HCT116 (cell line): ENCODE measurements around the gene MYLK4. TPM values are rescaled to one million over a fixed set of nuclear protein-coding genes. Genes with fewer than 3 reads are reported as not detected.

Experiments
- ATAC-seq: fragments of 200-7000 bp; cut with Tn5 transposase; 2 replicates; pipeline ENCODE4 v1.9.1; 2020; ENCODE audit warnings: mild to moderate bottlenecking, moderate library complexity
- BruUV-seq: library from RNA; stranded (reverse); fragments of 400-500 nt; replicated peaks from 2 replicates; lab custom pipeline; 2021; lab: Mats Ljungman, UMichigan
- CTCF ChIA-PET: fragments of 300-600 bp; sonication (Branson Sonifier 250); formaldehyde crosslinking; loops from one replicate; lab custom pipeline; 2021; ENCODE audit warnings: antibody characterized with exemption; lab: Charles Lee
- POLR2A ChIA-PET: fragments of 300-600, 350-600 bp; sonication (Branson Sonifier 250); formaldehyde crosslinking; loops from one replicate; lab custom pipeline; 2021; ENCODE audit warnings: antibody characterized with exemption; lab: Charles Lee
- RAD21 ChIA-PET, 2 experiments: fragments of 300-600 bp; sonication (Branson Sonifier 250); formaldehyde crosslinking; loops; one replicate each; lab custom pipeline; 2023; ENCODE audit warnings: low total read pairs in 2 of 2; ENCODE audit not compliant: uncharacterized antibody in 2 of 2, unreplicated experiment in 2 of 2, low non-redundant PET in 1 of 2; lab: Charles Lee
- DNase-seq: peaks from one replicate; pipeline ENCODE4 v3.0.0-alpha.2; 2010; ENCODE audit warnings: low read depth, low spot score
- H2AFZ ChIP-seq: fragments of 200-600 bp; shearing (Covaris generic), sonication (generic); 2 replicates; pipeline ENCODE4 v1.6.1; 2017; ENCODE audit warnings: low read depth, mixed run types, mixed read lengths, antibody characterized with exemption, low read length; ENCODE audit not compliant: poor library complexity, severe bottlenecking
- H3K27ac ChIP-seq: 2 replicates; pipeline ENCODE4 v1.5.1; 2012; ENCODE audit warnings: low read depth, low read length
- H3K27me3 ChIP-seq: fragments of 200-600 bp; sonication (generic); 2 replicates; pipeline ENCODE4 v1.6.1; 2016; ENCODE audit warnings: mixed run types, low read length, mixed read lengths; ENCODE audit not compliant: insufficient read depth
- H3K36me3 ChIP-seq, 2 experiments: fragments of 200-500 bp in 1 of 2; fragments of 200-600 bp in 1 of 2; sonication (Bioruptor generic) in 1 of 2; sonication (generic) in 1 of 2; 2 replicates each; pipeline versions ENCODE4 v1.5.1 to v1.6.1; 2014 to 2016; ENCODE audit warnings: low read length in 2 of 2, inconsistent platforms in 1 of 2, mixed read lengths in 1 of 2, mixed run types in 1 of 2; ENCODE audit not compliant: insufficient read depth in 2 of 2, control insufficient read depth in 1 of 2
- H3K4me1 ChIP-seq, 2 experiments: fragments of 200-600 bp in 1 of 2; sonication (generic) in 1 of 2; 2 replicates each; pipeline versions ENCODE4 v1.5.1 to v1.6.1; 2012 to 2017; ENCODE audit warnings: low read length in 2 of 2, inconsistent platforms in 1 of 2, mild to moderate bottlenecking in 1 of 2, mixed read lengths in 1 of 2, mixed run types in 1 of 2, moderate library complexity in 1 of 2; ENCODE audit not compliant: insufficient read depth in 2 of 2, control insufficient read depth in 1 of 2
- H3K4me2 ChIP-seq: fragments of 200-600 bp; sonication (generic); 2 replicates; pipeline ENCODE4 v1.6.1; 2017; ENCODE audit warnings: mixed run types, low read length, mixed read lengths
- H3K4me3 ChIP-seq, 2 experiments: fragments of 200-600 bp in 1 of 2; sonication (generic) in 1 of 2; replicated peaks in 1 of 2; 2 replicates each; pipeline ENCODE4 v1.5.1; 2011 to 2016; ENCODE audit warnings: low read length in 2 of 2, control low read depth in 1 of 2, low read depth in 1 of 2, mild to moderate bottlenecking in 1 of 2, mixed read lengths in 1 of 2, mixed run types in 1 of 2
- H3K79me2 ChIP-seq: fragments of 200-600 bp; sonication (generic); 2 replicates; pipeline ENCODE4 v1.6.1; 2017; ENCODE audit warnings: mild to moderate bottlenecking, mixed run types, low read length, moderate library complexity, mixed read lengths; ENCODE audit not compliant: insufficient read depth
- H3K9ac ChIP-seq: fragments of 200-600 bp; sonication (generic); 2 replicates; pipeline ENCODE4 v1.6.1; 2016; ENCODE audit warnings: low read length, mixed read lengths
- H3K9me2 ChIP-seq: fragments of 200-600 bp; sonication (generic), shearing (Covaris generic); 2 replicates; pipeline ENCODE4 v1.6.1; 2017; ENCODE audit warnings: mixed run types, mild to moderate bottlenecking, moderate library complexity; ENCODE audit not compliant: insufficient read depth
- H3K9me3 ChIP-seq, 2 experiments: fragments of 200-500 bp in 1 of 2; fragments of 200-600 bp in 1 of 2; sonication (Bioruptor generic) in 1 of 2; sonication (generic) in 1 of 2; 2 replicates each; pipeline ENCODE4 v1.6.1; 2014 to 2017; ENCODE audit warnings: low read length in 2 of 2, mixed read lengths in 2 of 2, inconsistent platforms in 1 of 2, low read depth in 1 of 2, mild to moderate bottlenecking in 1 of 2, mixed run types in 1 of 2, moderate library complexity in 1 of 2; ENCODE audit not compliant: control insufficient read depth in 1 of 2, insufficient read depth in 1 of 2
- H4K20me1 ChIP-seq: fragments of 200-600 bp; sonication (generic), shearing (Covaris generic); 2 replicates; pipeline ENCODE4 v1.6.1; 2017; ENCODE audit warnings: mixed run types, mild to moderate bottlenecking, moderate library complexity; ENCODE audit not compliant: insufficient read depth
- CEBPB ChIP-seq: IDR thresholded peaks from 2 replicates; pipeline ENCODE4 v1.6.1; 2012; ENCODE audit warnings: low read depth
- ELF1 ChIP-seq: IDR thresholded peaks from 2 replicates; pipeline ENCODE4 v1.6.1; 2012; ENCODE audit warnings: low read depth, borderline replicate concordance
- EZH2phosphoT487 ChIP-seq: fragments of 200-600 bp; IDR thresholded peaks from 2 replicates; pipeline ENCODE4 v1.6.1; 2018; ENCODE audit warnings: antibody characterized with exemption, borderline replicate concordance
- FOSL1 ChIP-seq: IDR thresholded peaks from 2 replicates; pipeline ENCODE4 v1.6.1; 2012; ENCODE audit warnings: low read depth
- JUND ChIP-seq: IDR thresholded peaks from 2 replicates; pipeline ENCODE4 v1.6.1; 2012
- RAD21 ChIP-seq: IDR thresholded peaks from 2 replicates; pipeline ENCODE4 v1.6.1; 2012; ENCODE audit warnings: low read depth, mild to moderate bottlenecking
- SIN3A ChIP-seq: IDR thresholded peaks from 2 replicates; pipeline ENCODE4 v1.6.1; 2012; ENCODE audit warnings: low read depth
- SRF ChIP-seq: IDR thresholded peaks from 2 replicates; pipeline ENCODE4 v1.6.1; 2012; ENCODE audit warnings: low read depth
- YY1 ChIP-seq: IDR thresholded peaks from 2 replicates; pipeline ENCODE4 v1.6.1; 2011; ENCODE audit warnings: low read length, low read depth, moderate library complexity, mild to moderate bottlenecking; ENCODE audit not compliant: insufficient replicate concordance; ENCODE audit errors: extremely low read depth
- intact Hi-C: fragments of 100-400 bp; cut with micrococcal nuclease; formaldehyde crosslinking; loops from 2 replicates; pipeline ENCODE4 v1.10.0; 2022
- total RNA-seq: library from RNA; stranded (reverse); gene quantifications from one replicate; pipeline ENCODE4 v1.2.1, GENCODE V29; 2021; ENCODE audit not compliant: unreplicated experiment
- TF ChIP-seq, protein P1 (sequence below), 3 experiments: fragments of 200-600 bp in 1 of 3; sonication (generic) in 1 of 3; IDR thresholded peaks in 2 of 3; conservative IDR thresholded peaks in 1 of 3; 2 replicates each; pipeline ENCODE4 v1.5.1; 2012 to 2017; ENCODE audit warnings: low read depth in 2 of 3, low read length in 2 of 3, antibody characterized with exemption in 1 of 3, borderline replicate concordance in 1 of 3, control low read depth in 1 of 3, mild to moderate bottlenecking in 1 of 3, mixed read lengths in 1 of 3, mixed run types in 1 of 3, moderate library complexity in 1 of 3; ENCODE audit not compliant: insufficient read depth in 1 of 3
- TF ChIP-seq, protein P2 (sequence below): IDR thresholded peaks from 2 replicates; pipeline ENCODE4 v1.6.1; 2012; ENCODE audit warnings: low read depth

The MYLK4 gene
- total RNA-seq, 1 experiment from 2014 or later, result 0.27 TPM

DNA sequence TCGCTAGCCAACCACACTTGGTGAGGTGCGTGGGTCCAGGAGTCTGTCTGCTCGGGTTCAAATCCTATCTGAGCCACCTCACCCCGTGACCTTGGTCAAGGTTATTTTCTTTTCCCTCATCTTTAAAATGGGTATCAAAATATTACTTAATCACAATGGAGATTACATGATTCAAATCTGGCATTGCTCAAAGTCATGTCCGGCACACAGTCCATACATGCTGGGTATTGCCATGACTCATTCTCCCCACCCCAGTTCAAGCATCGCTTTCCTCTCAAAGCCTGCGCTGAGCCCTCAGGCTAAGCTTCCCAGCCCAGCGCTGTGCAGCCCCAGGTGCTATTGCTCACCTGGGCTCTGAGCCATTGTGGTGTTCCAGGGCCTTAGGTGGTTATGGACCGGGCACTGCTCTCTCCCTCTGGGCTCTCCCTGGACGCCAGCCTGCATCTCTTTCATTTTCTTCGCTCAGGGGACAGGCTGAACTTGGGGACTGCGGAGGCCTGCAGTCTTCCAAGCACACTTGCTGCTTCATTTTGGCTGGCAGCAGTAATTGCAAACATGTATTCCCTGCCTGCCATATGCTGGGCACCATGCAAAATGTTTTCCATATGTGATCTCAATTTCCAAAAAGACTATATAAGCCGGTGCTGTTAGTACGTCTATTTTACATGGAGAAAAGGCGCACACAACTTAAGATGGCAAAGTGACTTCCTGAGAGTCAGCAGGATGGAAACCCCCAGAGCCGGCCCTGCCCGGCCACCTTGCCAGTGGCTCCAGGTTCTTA, 41.8 kb upstream of the MYLK4 start (continued):
- TF ChIP-seq, protein P1, sequence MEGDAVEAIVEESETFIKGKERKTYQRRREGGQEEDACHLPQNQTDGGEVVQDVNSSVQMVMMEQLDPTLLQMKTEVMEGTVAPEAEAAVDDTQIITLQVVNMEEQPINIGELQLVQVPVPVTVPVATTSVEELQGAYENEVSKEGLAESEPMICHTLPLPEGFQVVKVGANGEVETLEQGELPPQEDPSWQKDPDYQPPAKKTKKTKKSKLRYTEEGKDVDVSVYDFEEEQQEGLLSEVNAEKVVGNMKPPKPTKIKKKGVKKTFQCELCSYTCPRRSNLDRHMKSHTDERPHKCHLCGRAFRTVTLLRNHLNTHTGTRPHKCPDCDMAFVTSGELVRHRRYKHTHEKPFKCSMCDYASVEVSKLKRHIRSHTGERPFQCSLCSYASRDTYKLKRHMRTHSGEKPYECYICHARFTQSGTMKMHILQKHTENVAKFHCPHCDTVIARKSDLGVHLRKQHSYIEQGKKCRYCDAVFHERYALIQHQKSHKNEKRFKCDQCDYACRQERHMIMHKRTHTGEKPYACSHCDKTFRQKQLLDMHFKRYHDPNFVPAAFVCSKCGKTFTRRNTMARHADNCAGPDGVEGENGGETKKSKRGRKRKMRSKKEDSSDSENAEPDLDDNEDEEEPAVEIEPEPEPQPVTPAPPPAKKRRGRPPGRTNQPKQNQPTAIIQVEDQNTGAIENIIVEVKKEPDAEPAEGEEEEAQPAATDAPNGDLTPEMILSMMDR (IDR thresholded peaks at IDR 0.05 in 2 of 3, conservative IDR thresholded peaks at IDR 0.05 in 1 of 3; ENCODE audit: borderline replicate concordance in 1 of 3, insufficient read depth in 1 of 3, low read depth in 2 of 3, low read length in 2 of 3), result no peak

DNA sequence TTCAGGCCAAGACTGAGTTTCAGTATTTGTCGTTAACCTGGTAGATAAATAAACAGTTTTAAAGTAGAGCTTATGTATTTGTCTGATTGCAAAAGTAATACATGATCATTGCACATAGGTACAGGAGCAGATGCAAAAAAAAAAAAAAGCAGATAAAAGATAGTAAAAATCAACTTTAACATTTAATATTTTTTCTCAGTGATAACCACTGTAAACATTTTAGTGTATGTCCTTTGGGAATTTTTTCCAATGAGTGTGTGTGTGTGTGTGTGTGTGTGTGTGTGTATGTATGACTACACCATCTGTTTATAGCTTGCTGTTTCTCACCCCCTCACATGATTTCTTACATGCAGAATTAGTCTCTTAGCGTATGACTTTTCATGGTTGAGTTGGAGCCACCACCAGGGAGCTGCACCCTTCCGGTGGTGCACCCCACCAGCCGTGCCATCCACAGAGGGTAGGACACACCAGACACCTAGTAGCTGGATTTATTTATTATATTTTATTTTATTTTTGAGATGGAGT, 40.8 kb upstream of the MYLK4 start:
- DNase-seq, result no peak
- no peak overlapping the region for H3K9ac ChIP-seq
- ChIA-PET POLR2A (interaction anchor here (0.7 to 1.8 kb wide), 17 partner anchors 15 to 281 kb away, joined by 3 to 18 read pairs (median 4); partner anchors contain the start of genes SERPINB1 and WRNIP1), CTCF (interaction anchor here (0.6 to 2.6 kb wide), 41 partner anchors 8 to 275 kb away, joined by 3 to 50 read pairs (median 4); partner anchors contain the start of genes NQO2, SERPINB1 and WRNIP1), RAD21 (interaction anchor here (0.7 to 1.9 kb wide), 17 partner anchors 48 to 265 kb away, joined by 3 to 9 read pairs (median 5); partner anchors contain the start of genes SERPINB1 (in 1 of the 2) and SERPINB9 (in 1 of the 2))
- peak overlapping the region; percentile 24; the same call in 1 of the 2 replicates for H3K4me2 ChIP-seq
- TF ChIP-seq, protein P2, sequence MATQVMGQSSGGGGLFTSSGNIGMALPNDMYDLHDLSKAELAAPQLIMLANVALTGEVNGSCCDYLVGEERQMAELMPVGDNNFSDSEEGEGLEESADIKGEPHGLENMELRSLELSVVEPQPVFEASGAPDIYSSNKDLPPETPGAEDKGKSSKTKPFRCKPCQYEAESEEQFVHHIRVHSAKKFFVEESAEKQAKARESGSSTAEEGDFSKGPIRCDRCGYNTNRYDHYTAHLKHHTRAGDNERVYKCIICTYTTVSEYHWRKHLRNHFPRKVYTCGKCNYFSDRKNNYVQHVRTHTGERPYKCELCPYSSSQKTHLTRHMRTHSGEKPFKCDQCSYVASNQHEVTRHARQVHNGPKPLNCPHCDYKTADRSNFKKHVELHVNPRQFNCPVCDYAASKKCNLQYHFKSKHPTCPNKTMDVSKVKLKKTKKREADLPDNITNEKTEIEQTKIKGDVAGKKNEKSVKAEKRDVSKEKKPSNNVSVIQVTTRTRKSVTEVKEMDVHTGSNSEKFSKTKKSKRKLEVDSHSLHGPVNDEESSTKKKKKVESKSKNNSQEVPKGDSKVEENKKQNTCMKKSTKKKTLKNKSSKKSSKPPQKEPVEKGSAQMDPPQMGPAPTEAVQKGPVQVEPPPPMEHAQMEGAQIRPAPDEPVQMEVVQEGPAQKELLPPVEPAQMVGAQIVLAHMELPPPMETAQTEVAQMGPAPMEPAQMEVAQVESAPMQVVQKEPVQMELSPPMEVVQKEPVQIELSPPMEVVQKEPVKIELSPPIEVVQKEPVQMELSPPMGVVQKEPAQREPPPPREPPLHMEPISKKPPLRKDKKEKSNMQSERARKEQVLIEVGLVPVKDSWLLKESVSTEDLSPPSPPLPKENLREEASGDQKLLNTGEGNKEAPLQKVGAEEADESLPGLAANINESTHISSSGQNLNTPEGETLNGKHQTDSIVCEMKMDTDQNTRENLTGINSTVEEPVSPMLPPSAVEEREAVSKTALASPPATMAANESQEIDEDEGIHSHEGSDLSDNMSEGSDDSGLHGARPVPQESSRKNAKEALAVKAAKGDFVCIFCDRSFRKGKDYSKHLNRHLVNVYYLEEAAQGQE, result no peak
- TF ChIP-seq ELF1 (no peak), FOSL1 (no peak), RAD21 (no peak), SIN3A (no peak), EZH2phosphoT487 (no peak), YY1 (no peak), JUND (no peak), CEBPB (no peak), SRF (no peak)
- H3K9me3 ChIP-seq, result no peaks in the 10 kb centered on the region
- no peak for ATAC-seq
- no peak overlapping the region for H3K4me3 ChIP-seq
- peaks cover 0 to 6% of the 10 kb centered on the region in 2 experiments; a peak in 1 of 4 replicates for H3K36me3 ChIP-seq
- no peaks in the 10 kb centered on the region for H3K27me3 ChIP-seq
- intact Hi-C loops, result loop anchor here (1.0 to 5.0 kb wide), 7 partner anchors 48 to 266 kb away; no protein-coding TSS in a partner anchor
- no peaks in the 10 kb centered on the region for H4K20me1 ChIP-seq
- peaks cover 13 to 61% of the 10 kb centered on the region in 2 experiments; a peak in 3 of 4 replicates for H3K4me1 ChIP-seq
- no peaks in the 10 kb centered on the region for H3K9me2 ChIP-seq
- H3K27ac ChIP-seq, result no peak overlapping the region
- H3K79me2 ChIP-seq, result peaks cover under 1% of the 10 kb centered on the region; the same call in 1 of the 2 replicates
- BruUV-seq, result no TSS peak
- H2AFZ ChIP-seq, result no peak overlapping the region
